Thymus (tissue), 11 donors: Measurements from ENCODE around the gene CDK14. TPM values are rescaled to one million over a fixed set of nuclear protein-coding genes. Genes with fewer than 3 reads are reported as not detected.
"Not testable (repeated sequence)": the region's sequence is repeated elsewhere in the genome, so short reads cannot be mapped to it uniquely, and the experiment has no call there.

Experiments
- DNase-seq, 9 donors: peaks; one replicate each; pipeline ENCODE4 v3.0.0-alpha.2; 2013; ENCODE audit warnings: low spot score in 9 of 9, low read depth in 6 of 9, missing footprints in 1 of 9
- H3K27ac ChIP-seq, 2 donors: one replicate each; pipeline ENCODE4 v1.5.1; 2013; ENCODE audit warnings: control low read depth in 1 of 2, low read depth in 1 of 2, low read length in 1 of 2, mild to moderate bottlenecking in 1 of 2, moderate library complexity in 1 of 2
- H3K27me3 ChIP-seq, 2 donors: one replicate each; pipeline ENCODE4 v1.5.1; 2013; ENCODE audit warnings: low read length in 1 of 2; ENCODE audit not compliant: control insufficient read depth in 2 of 2, insufficient read depth in 1 of 2
- H3K36me3 ChIP-seq, 2 donors: one replicate each; pipeline ENCODE4 v1.5.1; 2013; ENCODE audit warnings: low read length in 1 of 2, mild to moderate bottlenecking in 1 of 2, moderate library complexity in 1 of 2; ENCODE audit not compliant: control insufficient read depth in 2 of 2, insufficient read depth in 2 of 2
- H3K4me1 ChIP-seq, 2 donors: one replicate each; pipeline ENCODE4 v1.5.1; 2013; ENCODE audit warnings: low read length in 2 of 2; ENCODE audit not compliant: control insufficient read depth in 2 of 2, insufficient read depth in 2 of 2
- H3K4me3 ChIP-seq, 2 donors: one replicate each; pipeline ENCODE4 v1.5.1; 2013; ENCODE audit warnings: low read length in 2 of 2, control low read depth in 1 of 2, mild to moderate bottlenecking in 1 of 2
- H3K9me3 ChIP-seq, 2 donors: one replicate each; pipeline ENCODE4 v1.5.1; 2013; ENCODE audit warnings: low read length in 1 of 2, mild to moderate bottlenecking in 1 of 2; ENCODE audit not compliant: control insufficient read depth in 2 of 2, insufficient read depth in 1 of 2
- WGBS: extraction: QIAGEN DNeasy Blood & Tissue Kit; methylation state at CpG from one replicate; pipeline ENCODE4 v1.1.7; 2013; 5-methylcytosine and 5-hydroxymethylcytosine counted together
- polyA plus RNA-seq: library from polyadenylated mRNA; stranded (reverse); fragments of 200-250 nt; gene quantifications from one replicate; pipeline ENCODE4 v1.2.3, GENCODE V29; 2013
- total RNA-seq: library from RNA; stranded (reverse); fragments of 120-200 nt; gene quantifications from one replicate; pipeline ENCODE4 v1.2.4, GENCODE V29; 2013
- donor health status: healthy.

CDK14 gene
- total and polyA plus RNA-seq, 2 donors: 7.6 to 9.0 TPM

DNA sequence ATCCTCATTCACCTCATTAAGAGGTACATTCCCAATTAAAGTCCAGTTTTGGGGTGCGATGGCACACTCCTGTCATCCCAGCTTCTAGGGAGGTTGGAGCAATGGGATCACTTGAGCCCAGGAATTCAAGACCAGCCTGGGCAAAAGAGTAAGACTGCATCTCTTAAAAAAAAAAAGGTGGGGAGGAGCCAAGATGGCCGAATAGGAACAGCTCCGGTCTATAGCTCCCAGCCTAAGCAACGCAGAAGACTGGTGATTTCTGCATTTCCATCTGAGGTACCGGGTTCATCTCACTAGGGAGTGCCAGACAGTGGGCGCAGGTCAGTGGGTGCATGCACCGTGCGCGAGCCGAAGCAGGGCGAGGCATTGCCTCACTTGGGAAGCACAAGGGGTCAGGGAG lies 577.1 kb downstream of the CDK14 start:
- H3K27me3 ChIP-seq, H3K4me3 ChIP-seq, H3K27ac ChIP-seq, H3K9me3 ChIP-seq, H3K36me3 ChIP-seq, DNase-seq, H3K4me1 ChIP-seq: not testable (repeated sequence)
- WGBS: 97% methylated on average over 5 of the region's 11 CpGs

- WGBS: 93% methylated on average over 1 of the region's 1 CpG
These were observed 584.6 kb downstream of the CDK14 start for GRCh38 chr7:91180746-91181145.

GRCh38 chr7:91181949-91182348 lies 585.8 kb downstream of the CDK14 start:
- no peak overlapping the region for H3K4me3 ChIP-seq
- DNase-seq: no peak
- H3K27me3 ChIP-seq: no peaks in the 10 kb centered on the region
- H3K27ac ChIP-seq: no peak overlapping the region
- no peaks in the 10 kb centered on the region for H3K36me3 ChIP-seq
- H3K4me1 ChIP-seq: no peaks in the 10 kb centered on the region
- no peaks in the 10 kb centered on the region for H3K9me3 ChIP-seq

More at GRCh38 chr7:91180746-91181145, 584.6 kb downstream of the CDK14 start:
- H3K36me3 ChIP-seq: no peaks in the 10 kb centered on the region
- DNase-seq: no peak
- no peak overlapping the region for H3K27ac ChIP-seq
- H3K4me1 ChIP-seq: no peaks in the 10 kb centered on the region
- H3K9me3 ChIP-seq: no peaks in the 10 kb centered on the region
- no peak overlapping the region for H3K4me3 ChIP-seq
- H3K27me3 ChIP-seq: no peaks in the 10 kb centered on the region

GRCh38 chr7:91182819-91183764 lies 587.0 kb downstream of the CDK14 start:
- Histone ChIP-seq H3K27ac (no peak overlapping the region), H3K9me3 (no peaks in the 10 kb centered on the region), H3K36me3 (no peaks in the 10 kb centered on the region), H3K4me1 (no peaks in the 10 kb centered on the region), H3K27me3 (no peaks in the 10 kb centered on the region), H3K4me3 (no peak overlapping the region)
- WGBS: 58% methylated on average over 5 of the region's 5 CpGs
- DNase-seq: no peak

GRCh38 chr7:91185771-91186170 lies 589.6 kb downstream of the CDK14 start:
- no peak overlapping the region for H3K27ac ChIP-seq

DNA sequence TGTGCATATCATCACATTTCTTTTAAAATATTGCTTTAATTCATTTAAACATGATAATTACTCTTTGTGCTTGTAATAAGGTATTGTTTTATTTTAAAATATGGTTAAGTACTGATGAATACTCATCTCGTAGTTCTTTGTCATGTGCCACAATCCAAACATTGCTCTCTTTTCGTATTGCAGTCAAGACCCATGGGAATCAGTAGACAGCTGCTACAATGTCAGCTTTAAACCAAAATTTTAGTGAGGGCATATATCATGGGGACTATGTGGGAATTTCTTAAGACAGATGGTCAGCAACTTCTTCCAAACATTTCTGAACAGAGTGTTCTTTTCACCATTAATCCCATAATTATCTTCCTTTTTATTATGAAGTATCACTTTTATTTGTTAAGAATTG lies 590.9 kb downstream of the CDK14 start:
- Histone ChIP-seq H3K9me3 (no peaks in the 10 kb centered on the region), H3K4me3 (no peak overlapping the region), H3K36me3 (no peaks in the 10 kb centered on the region), H3K4me1 (no peaks in the 10 kb centered on the region), H3K27ac (no peak overlapping the region), H3K27me3 (no peaks in the 10 kb centered on the region)
- WGBS: 96% methylated on average over 2 of the region's 2 CpGs
- no peak for DNase-seq

More at GRCh38 chr7:91185771-91186170, 589.6 kb downstream of the CDK14 start:
- Histone ChIP-seq H3K36me3 (no peaks in the 10 kb centered on the region), H3K27me3 (no peaks in the 10 kb centered on the region), H3K9me3 (no peaks in the 10 kb centered on the region), H3K4me3 (no peak overlapping the region), H3K4me1 (no peaks in the 10 kb centered on the region)
- WGBS: 95% methylated on average over 2 of the region's 2 CpGs
- no peak for DNase-seq

GRCh38 chr7:91191771-91192170 lies 595.6 kb downstream of the CDK14 start:
- WGBS: 93% methylated on average over 3 of the region's 3 CpGs

GRCh38 chr7:91193141-91193540 lies 597.0 kb downstream of the CDK14 start:
- no peak overlapping the region for H3K27ac ChIP-seq
- H3K36me3 ChIP-seq: no peaks in the 10 kb centered on the region
- H3K27me3 ChIP-seq: no peaks in the 10 kb centered on the region
- H3K4me3 ChIP-seq: no peak overlapping the region
- no peaks in the 10 kb centered on the region for H3K4me1 ChIP-seq
- no peak for DNase-seq
- no peaks in the 10 kb centered on the region for H3K9me3 ChIP-seq
- 91% methylated on average over 1 of the region's 1 CpG for WGBS

More at GRCh38 chr7:91191771-91192170, 595.6 kb downstream of the CDK14 start:
- Histone ChIP-seq H3K27ac (no peak overlapping the region), H3K9me3 (no peaks in the 10 kb centered on the region), H3K4me3 (no peak overlapping the region), H3K36me3 (no peaks in the 10 kb centered on the region), H3K4me1 (no peaks in the 10 kb centered on the region), H3K27me3 (no peaks in the 10 kb centered on the region)
- DNase-seq: no peak

DNA sequence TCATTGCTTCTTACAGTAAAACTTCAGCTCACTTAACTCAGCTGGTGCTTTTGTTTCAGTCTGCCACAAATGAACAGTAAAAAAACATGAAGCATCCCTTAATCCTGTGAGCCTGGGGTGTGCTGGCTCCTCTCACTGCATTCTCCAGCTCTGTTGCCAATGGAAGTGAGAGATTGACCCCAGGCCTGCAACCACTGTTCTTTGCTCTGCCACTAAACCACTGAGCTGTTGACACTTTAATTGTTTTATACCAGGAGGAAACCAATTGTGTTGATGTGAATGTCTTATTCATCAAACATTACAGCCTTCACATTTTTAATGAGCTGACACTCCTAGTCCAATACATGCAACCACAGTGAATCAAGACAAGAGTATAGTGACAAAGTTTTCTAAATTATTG lies 598.7 kb downstream of the CDK14 start:
- Histone ChIP-seq H3K36me3 (no peaks in the 10 kb centered on the region), H3K4me1 (no peaks in the 10 kb centered on the region), H3K27me3 (no peaks in the 10 kb centered on the region), H3K4me3 (no peak overlapping the region), H3K9me3 (no peaks in the 10 kb centered on the region), H3K27ac (no peak overlapping the region)
- no peak for DNase-seq
